SK-N-MC (cell line): ENCODE measurements around the gene C5AR2.

Source experiments
- EZH2 ChIP-seq: fragments of 200-600 bp; sonication (generic); IDR thresholded peaks from one replicate; pipeline ENCODE4 v1.6.1; 2017; ENCODE audit warnings: antibody characterized with exemption
- FOXP2 ChIP-seq: optimal IDR thresholded peaks from 2 replicates; pipeline ENCODE3; 2011; ENCODE audit warnings: mild to moderate bottlenecking, moderate library complexity; ENCODE audit not compliant: insufficient read depth; ENCODE audit errors: extremely low read length, control extremely low read depth
- POLR2AphosphoS5 ChIP-seq: IDR thresholded peaks from 2 replicates; pipeline ENCODE4 v1.6.1; 2012; ENCODE audit warnings: mild to moderate bottlenecking, low read depth, low read length, borderline replicate concordance

- TF ChIP-seq POLR2AphosphoS5 (no peak), EZH2 (no peak), FOXP2 (no peak)
Observed at GRCh38 chr19:47305309-47305751, 26.6 kb upstream of the C5AR2 start.
